ENCODE data around the gene TLR10.

DNA sequence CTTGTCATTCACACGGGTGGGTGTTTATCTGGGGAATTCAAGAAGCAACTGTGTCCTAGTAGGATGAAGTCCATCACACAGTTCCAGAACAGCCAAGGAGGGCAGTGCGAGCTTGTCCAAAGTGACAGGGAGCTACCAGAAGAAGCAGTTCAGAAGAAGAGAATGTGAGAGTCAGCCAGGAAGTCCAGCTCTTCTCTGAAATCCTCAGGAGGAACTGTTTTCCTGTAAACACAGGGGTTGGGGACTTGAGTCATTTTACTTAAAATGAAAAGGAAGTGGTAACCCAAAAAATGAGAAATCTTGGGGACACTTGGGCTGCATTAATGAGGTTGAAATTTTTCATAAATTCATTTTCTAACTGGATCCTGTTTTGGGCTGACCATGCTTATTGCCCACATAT lies 8.2 kb upstream of the TLR10 start:
- TF ChIP-seq, protein P1, sequence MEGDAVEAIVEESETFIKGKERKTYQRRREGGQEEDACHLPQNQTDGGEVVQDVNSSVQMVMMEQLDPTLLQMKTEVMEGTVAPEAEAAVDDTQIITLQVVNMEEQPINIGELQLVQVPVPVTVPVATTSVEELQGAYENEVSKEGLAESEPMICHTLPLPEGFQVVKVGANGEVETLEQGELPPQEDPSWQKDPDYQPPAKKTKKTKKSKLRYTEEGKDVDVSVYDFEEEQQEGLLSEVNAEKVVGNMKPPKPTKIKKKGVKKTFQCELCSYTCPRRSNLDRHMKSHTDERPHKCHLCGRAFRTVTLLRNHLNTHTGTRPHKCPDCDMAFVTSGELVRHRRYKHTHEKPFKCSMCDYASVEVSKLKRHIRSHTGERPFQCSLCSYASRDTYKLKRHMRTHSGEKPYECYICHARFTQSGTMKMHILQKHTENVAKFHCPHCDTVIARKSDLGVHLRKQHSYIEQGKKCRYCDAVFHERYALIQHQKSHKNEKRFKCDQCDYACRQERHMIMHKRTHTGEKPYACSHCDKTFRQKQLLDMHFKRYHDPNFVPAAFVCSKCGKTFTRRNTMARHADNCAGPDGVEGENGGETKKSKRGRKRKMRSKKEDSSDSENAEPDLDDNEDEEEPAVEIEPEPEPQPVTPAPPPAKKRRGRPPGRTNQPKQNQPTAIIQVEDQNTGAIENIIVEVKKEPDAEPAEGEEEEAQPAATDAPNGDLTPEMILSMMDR (IDR thresholded peaks at IDR 0.05; ENCODE audit: insufficient read depth, low read depth, low read length) = no peak
- TF ChIP-seq EZH2 (IDR thresholded peaks at IDR 0.05; ENCODE audit: insufficient read depth, low read length) = no peak

All from astrocyte (in vitro differentiated cells and primary cell).